OCI-LY7 (cell line): ENCODE measurements around the gene ADAM15.
A peak's percentile ranks its signal among the peaks of the same experiment; 100 is the strongest.

ENCODE experiments used
- EZH2phosphoT487 ChIP-seq: fragments of 200-600 bp; sonication (generic); IDR thresholded peaks from 2 replicates; pipeline ENCODE4 v1.6.1; 2018; ENCODE audit warnings: low read depth, borderline replicate concordance, mild to moderate bottlenecking, mixed run types, antibody characterized with exemption, low read length, moderate library complexity, mixed read lengths
- TF ChIP-seq, protein P1 (sequence below): fragments of 200-600 bp; sonication (generic); conservative IDR thresholded peaks from 2 replicates; pipeline ENCODE4 v1.5.1; 2014; ENCODE audit warnings: mild to moderate bottlenecking, antibody characterized with exemption, low read length, moderate library complexity, mixed read lengths

DNA sequence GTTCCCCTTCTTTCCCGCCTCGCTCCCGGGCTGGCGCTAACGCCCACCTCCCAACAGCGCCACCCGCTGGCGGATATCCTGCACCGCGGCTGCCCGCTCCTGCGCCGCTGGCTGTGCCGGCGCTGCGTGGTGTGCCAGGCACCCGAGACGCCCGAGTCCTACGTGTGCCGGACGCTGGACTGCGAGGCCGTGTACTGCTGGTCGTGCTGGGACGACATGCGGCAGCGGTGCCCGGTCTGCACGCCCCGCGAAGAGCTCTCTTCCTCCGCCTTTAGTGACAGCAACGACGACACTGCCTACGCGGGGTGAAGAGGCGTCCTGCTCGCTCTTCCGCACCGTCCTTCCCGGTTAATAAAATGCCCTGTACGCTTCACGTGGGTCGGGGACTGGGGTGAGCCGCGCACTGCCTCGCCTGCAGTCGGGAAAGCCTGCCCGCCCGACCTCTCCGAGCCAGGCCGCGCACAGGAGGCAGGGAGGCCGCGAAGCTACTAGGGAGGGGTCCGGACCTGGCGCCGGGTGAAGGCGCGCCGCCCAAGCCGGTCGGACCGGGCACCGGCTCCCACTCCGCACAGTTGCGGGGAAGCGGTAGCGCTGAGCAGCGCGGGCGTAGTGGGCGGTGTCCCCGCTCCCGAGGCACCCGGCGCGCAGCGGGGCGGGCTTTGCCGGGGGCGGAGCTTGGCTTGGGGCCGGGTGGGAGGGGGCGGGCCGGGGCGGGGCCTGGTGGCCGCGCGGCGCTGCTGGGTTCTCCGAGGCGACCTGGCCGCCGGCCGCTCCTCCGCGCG is at the start of gene ADAM15:
- TF ChIP-seq, protein P1, sequence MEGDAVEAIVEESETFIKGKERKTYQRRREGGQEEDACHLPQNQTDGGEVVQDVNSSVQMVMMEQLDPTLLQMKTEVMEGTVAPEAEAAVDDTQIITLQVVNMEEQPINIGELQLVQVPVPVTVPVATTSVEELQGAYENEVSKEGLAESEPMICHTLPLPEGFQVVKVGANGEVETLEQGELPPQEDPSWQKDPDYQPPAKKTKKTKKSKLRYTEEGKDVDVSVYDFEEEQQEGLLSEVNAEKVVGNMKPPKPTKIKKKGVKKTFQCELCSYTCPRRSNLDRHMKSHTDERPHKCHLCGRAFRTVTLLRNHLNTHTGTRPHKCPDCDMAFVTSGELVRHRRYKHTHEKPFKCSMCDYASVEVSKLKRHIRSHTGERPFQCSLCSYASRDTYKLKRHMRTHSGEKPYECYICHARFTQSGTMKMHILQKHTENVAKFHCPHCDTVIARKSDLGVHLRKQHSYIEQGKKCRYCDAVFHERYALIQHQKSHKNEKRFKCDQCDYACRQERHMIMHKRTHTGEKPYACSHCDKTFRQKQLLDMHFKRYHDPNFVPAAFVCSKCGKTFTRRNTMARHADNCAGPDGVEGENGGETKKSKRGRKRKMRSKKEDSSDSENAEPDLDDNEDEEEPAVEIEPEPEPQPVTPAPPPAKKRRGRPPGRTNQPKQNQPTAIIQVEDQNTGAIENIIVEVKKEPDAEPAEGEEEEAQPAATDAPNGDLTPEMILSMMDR = peak; percentile 93
- TF ChIP-seq EZH2phosphoT487 = no peak
